Endothelial cell of umbilical vein (primary cell): ENCODE data around the gene CTPS1. TPM values are rescaled to one million over a fixed set of nuclear protein-coding genes. Genes with fewer than 3 reads are reported as not detected.

Source experiments
- BruUV-seq: library from RNA; stranded (reverse); fragments of 400-500 nt; replicated peaks from 2 replicates; lab custom pipeline; 2021; lab: Mats Ljungman, UMichigan
- CTCF ChIA-PET: fragments of 300-600, 350-600 bp; sonication (Branson Sonifier 250); formaldehyde crosslinking; loops from one replicate; lab custom pipeline; 2021; ENCODE audit warnings: antibody characterized with exemption, inconsistent platforms; lab: Charles Lee
- POLR2A ChIA-PET: fragments of 300-600, 350-600 bp; sonication (Branson Sonifier 250); formaldehyde crosslinking; loops from one replicate; lab custom pipeline; 2021; ENCODE audit warnings: antibody characterized with exemption, inconsistent platforms; lab: Charles Lee
- DNase-seq: peaks from one replicate; pipeline ENCODE4 v3.0.0-alpha.2; 2011; ENCODE audit warnings: low read depth, low spot score
- FAIRE-seq: peaks from 2 replicates; lab custom pipeline; 2011; peaks lifted over from hg19 to GRCh38; lab: Jason Lieb, UNC
- H2AFZ ChIP-seq: 2 replicates; pipeline ENCODE4 v1.6.0; 2012; ENCODE audit warnings: low read depth, low read length, control low read depth, inconsistent platforms
- H3K27ac ChIP-seq: 2 replicates; pipeline ENCODE4 v1.5.1; 2011; ENCODE audit warnings: low read depth, mild to moderate bottlenecking, control low read depth, low read length, moderate library complexity; ENCODE audit not compliant: insufficient read depth
- H3K27me3 ChIP-seq, 2 experiments: 2 replicates each; pipeline versions ENCODE4 v1.6.0 to v1.6.1; 2011; ENCODE audit warnings: low read length in 2 of 2, mixed read lengths in 1 of 2; ENCODE audit not compliant: control insufficient read depth in 2 of 2, insufficient read depth in 2 of 2
- H3K36me3 ChIP-seq, 2 experiments: 2 replicates in 1 of 2; 3 replicates in 1 of 2; pipeline ENCODE4 v1.5.1; 2011; ENCODE audit warnings: low read length in 2 of 2, mild to moderate bottlenecking in 1 of 2, moderate library complexity in 1 of 2; ENCODE audit not compliant: control insufficient read depth in 2 of 2, insufficient read depth in 2 of 2; ENCODE audit errors: extremely low read depth in 1 of 2
- H3K4me1 ChIP-seq: 3 replicates; pipeline ENCODE4 v1.5.1; 2011; ENCODE audit warnings: mild to moderate bottlenecking, low read length; ENCODE audit not compliant: control insufficient read depth, insufficient read depth; ENCODE audit errors: extremely low read depth
- H3K4me2 ChIP-seq: 2 replicates; pipeline ENCODE4 v1.6.1; 2011; ENCODE audit warnings: low read length, control low read depth, mixed read lengths; ENCODE audit not compliant: insufficient read depth
- H3K4me3 ChIP-seq, 3 experiments: fragments of 200-600 bp in 1 of 3; sonication (generic), shearing (Covaris generic) in 1 of 3; replicated peaks in 1 of 3; 2 replicates each; pipeline ENCODE4 v1.5.1; 2011 to 2016; ENCODE audit warnings: control low read depth in 3 of 3, low read length in 3 of 3, mild to moderate bottlenecking in 2 of 3, inconsistent platforms in 1 of 3, low read depth in 1 of 3, moderate library complexity in 1 of 3; ENCODE audit not compliant: insufficient read depth in 1 of 3
- H3K79me2 ChIP-seq: 2 replicates; pipeline ENCODE4 v1.6.0; 2012; ENCODE audit warnings: low read length, inconsistent platforms; ENCODE audit not compliant: control insufficient read depth, insufficient read depth
- H3K9ac ChIP-seq: replicated peaks from 2 replicates; pipeline ENCODE3; 2011; ENCODE audit warnings: low read length, control low read depth; ENCODE audit not compliant: insufficient read depth; ENCODE audit errors: extremely low read depth
- H3K9me1 ChIP-seq: replicated peaks from 3 replicates; pipeline ENCODE4 v1.6.0; 2011; ENCODE audit warnings: mild to moderate bottlenecking, low read length; ENCODE audit not compliant: control insufficient read depth, insufficient read depth; ENCODE audit errors: extremely low read depth
- H3K9me3 ChIP-seq: replicated peaks from 2 replicates; pipeline ENCODE4 v1.5.1; 2012; ENCODE audit warnings: low read length, inconsistent platforms; ENCODE audit not compliant: control insufficient read depth, insufficient read depth
- H4K20me1 ChIP-seq: replicated peaks from 2 replicates; pipeline ENCODE3; 2011; ENCODE audit warnings: mild to moderate bottlenecking, low read length; ENCODE audit not compliant: control insufficient read depth, insufficient read depth; ENCODE audit errors: extremely low read depth
- EZH2 ChIP-seq: IDR thresholded peaks from 2 replicates; pipeline ENCODE4 v1.6.1; 2012; ENCODE audit warnings: borderline replicate concordance, low read depth, mild to moderate bottlenecking, moderate library complexity, low read length, inconsistent platforms; ENCODE audit not compliant: severe bottlenecking
- FOS ChIP-seq: IDR thresholded peaks from 2 replicates; pipeline ENCODE4 v1.6.1; 2011; ENCODE audit warnings: mild to moderate bottlenecking, low read length, moderate library complexity, borderline replicate concordance; ENCODE audit not compliant: insufficient read depth
- GATA2 ChIP-seq: IDR thresholded peaks from 2 replicates; pipeline ENCODE4 v1.7.0; 2011; ENCODE audit warnings: low read depth, mild to moderate bottlenecking, moderate library complexity, mixed read lengths, low read length; ENCODE audit not compliant: insufficient read length, insufficient read depth
- JUN ChIP-seq: IDR thresholded peaks from 2 replicates; pipeline ENCODE4 v1.6.1; 2011; ENCODE audit warnings: borderline replicate concordance, low read depth; ENCODE audit not compliant: insufficient read length, insufficient read depth
- MYC ChIP-seq: IDR thresholded peaks from one replicate; pipeline ENCODE4 v1.6.1; 2011; ENCODE audit warnings: mild to moderate bottlenecking, low read depth, low read length
- POLR2A ChIP-seq: IDR thresholded peaks from 2 replicates; pipeline ENCODE4 v1.6.1; 2012; ENCODE audit warnings: low read depth, mild to moderate bottlenecking, control low read depth, low read length
- POLR2AphosphoS5 ChIP-seq: IDR thresholded peaks from 2 replicates; pipeline ENCODE4 v1.6.1; 2012; ENCODE audit warnings: low read depth, mild to moderate bottlenecking, control low read depth, low read length, moderate library complexity; ENCODE audit not compliant: insufficient read depth
- dilution Hi-C: fragments of 300-500 bp; cut with MboI; formaldehyde crosslinking; loops from one replicate; pipeline ENCODE4 v1.15.0; 2019; ENCODE audit warnings: low sequenced_read_pairs; ENCODE audit not compliant: extremely low pct_ligation_motif_present
- intact Hi-C: fragments of 100-400 bp; cut with micrococcal nuclease; formaldehyde crosslinking; loops from one replicate; pipeline ENCODE4 v1.10.0; 2022
- polyA plus RNA-seq, 4 experiments: library from polyadenylated mRNA; depleted of rRNA in 3 of 4; stranded (reverse) in 3 of 4; unstranded in 1 of 4; fragments of >200 nt; gene quantifications; 2 replicates each; pipeline versions ENCODE4 v1.2.1 to v1.2.3, GENCODE V29; 2011 to 2012; ENCODE audit warnings: missing spikeins in 1 of 4
- total RNA-seq: library from RNA; stranded (reverse); gene quantifications from 2 replicates; pipeline ENCODE4 v1.2.3, GENCODE V29; 2021
- TF ChIP-seq, protein P1 (sequence below): IDR thresholded peaks from 2 replicates; pipeline ENCODE4 v1.6.1; 2011; ENCODE audit not compliant: insufficient read depth, insufficient read length
- TF ChIP-seq, protein P2 (sequence below), 2 donors: IDR thresholded peaks; 1 replicate in 1 of 2; 2 replicates in 1 of 2; pipeline ENCODE4 v1.5.1; 2011; ENCODE audit warnings: low read length in 2 of 2, mild to moderate bottlenecking in 2 of 2, moderate library complexity in 2 of 2, control low read depth in 1 of 2, inconsistent platforms in 1 of 2, low read depth in 1 of 2; ENCODE audit not compliant: insufficient read depth in 1 of 2; ENCODE audit errors: extremely low read depth in 1 of 2

The CTPS1 gene
- total and polyA plus RNA-seq, 2 donors (not counting 3 experiments of a cell fraction or from before 2014, with no cell fraction given) = 24.9 to 65.8 TPM

DNA sequence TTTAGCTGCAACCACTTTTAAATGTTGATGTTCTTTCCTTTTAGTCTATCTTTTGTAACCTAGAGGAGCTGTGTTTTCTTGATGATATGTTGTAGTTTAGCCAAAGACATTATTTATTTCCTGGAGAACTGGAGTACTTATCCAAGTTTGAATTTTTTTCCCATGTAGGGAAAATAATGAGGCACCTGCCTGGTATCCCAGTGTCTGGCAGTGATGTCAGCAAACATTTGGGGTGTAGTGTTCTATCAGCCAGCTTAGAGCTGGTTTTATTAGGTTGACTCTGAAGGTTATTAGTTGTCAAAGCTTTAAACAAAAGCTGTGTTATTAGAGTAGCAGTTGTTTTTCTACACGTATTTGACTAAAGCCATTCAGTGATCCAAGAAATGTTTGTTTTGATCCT lies 3.2 kb downstream of the CTPS1 start:
- Histone ChIP-seq H3K36me3 (peaks cover 18 to 23% of the 10 kb centered on the region in 2 experiments), H2AFZ (no peak overlapping the region), H4K20me1 (no peaks in the 10 kb centered on the region), H3K9me1 (no peaks in the 10 kb centered on the region), H3K4me3 (no peak overlapping the region), H3K27ac (no peak overlapping the region), H3K27me3 (no peaks in the 10 kb centered on the region), H3K79me2 (peaks cover 57% of the 10 kb centered on the region), H3K9ac (no peak overlapping the region), H3K9me3 (no peaks in the 10 kb centered on the region), H3K4me1 (peaks cover 26% of the 10 kb centered on the region), H3K4me2 (no peak overlapping the region)
- DNase-seq (no peak), FAIRE-seq (no peak)
- no peak for TF ChIP-seq JUN
- no peak for TF ChIP-seq FOS
- TF ChIP-seq GATA2 = no peak
- TF ChIP-seq, protein P1, sequence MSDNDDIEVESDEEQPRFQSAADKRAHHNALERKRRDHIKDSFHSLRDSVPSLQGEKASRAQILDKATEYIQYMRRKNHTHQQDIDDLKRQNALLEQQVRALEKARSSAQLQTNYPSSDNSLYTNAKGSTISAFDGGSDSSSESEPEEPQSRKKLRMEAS = no peak
- no peak for TF ChIP-seq MYC
- TF ChIP-seq POLR2A = no peak
- TF ChIP-seq POLR2AphosphoS5 = no peak
- dilution Hi-C loops (no loop called here), intact Hi-C loops (no loop called here)
- POLR2A ChIA-PET = no interaction called here
- no TSS peak for BruUV-seq
- CTCF ChIA-PET = interaction anchor here (0.7 to 1.0 kb wide), 2 partner anchors 21 to 136 kb away, joined by 3 to 4 read pairs; no protein-coding TSS in a partner anchor

DNA sequence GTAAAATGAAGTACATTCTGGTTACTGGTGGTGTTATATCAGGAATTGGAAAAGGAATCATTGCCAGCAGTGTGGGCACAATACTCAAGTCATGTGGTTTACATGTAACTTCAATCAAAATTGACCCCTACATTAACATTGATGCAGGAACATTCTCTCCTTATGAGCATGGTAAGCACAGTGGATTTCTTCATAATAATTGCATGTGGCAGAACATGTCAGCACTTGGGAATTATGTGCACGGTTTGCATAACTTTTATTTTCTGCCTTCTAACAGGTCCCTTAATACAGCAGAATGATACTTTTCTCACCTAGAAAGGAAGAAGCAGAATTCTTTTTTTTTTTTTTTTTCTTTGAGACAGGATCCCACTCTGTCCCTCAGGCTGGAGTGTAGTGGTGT lies 3.8 kb downstream of the CTPS1 start:
- ChIA-PET CTCF (interaction anchor here (0.7 kb wide), 1 partner anchor 137 kb away, joined by 3 read pairs; no protein-coding TSS in a partner anchor), POLR2A (no interaction called here)
- DNase-seq (no peak), FAIRE-seq (no peak)
- Histone ChIP-seq H3K79me2 (peaks cover 57% of the 10 kb centered on the region), H3K4me1 (peaks cover 26% of the 10 kb centered on the region), H3K36me3 (peaks cover 18 to 24% of the 10 kb centered on the region in 2 experiments), H3K9ac (no peak overlapping the region), H3K27me3 (no peaks in the 10 kb centered on the region), H3K27ac (no peak overlapping the region), H4K20me1 (no peaks in the 10 kb centered on the region), H3K9me3 (no peaks in the 10 kb centered on the region), H3K4me2 (no peak overlapping the region), H2AFZ (no peak overlapping the region), H3K4me3 (no peak overlapping the region), H3K9me1 (no peaks in the 10 kb centered on the region)
- intact Hi-C loops (no loop called here), dilution Hi-C loops (no loop called here)
- no TSS peak for BruUV-seq
- TF ChIP-seq GATA2 (no peak), MYC (no peak), EZH2 (no peak), POLR2AphosphoS5 (no peak), JUN (no peak), FOS (no peak), POLR2A (no peak)
- TF ChIP-seq, protein P2, sequence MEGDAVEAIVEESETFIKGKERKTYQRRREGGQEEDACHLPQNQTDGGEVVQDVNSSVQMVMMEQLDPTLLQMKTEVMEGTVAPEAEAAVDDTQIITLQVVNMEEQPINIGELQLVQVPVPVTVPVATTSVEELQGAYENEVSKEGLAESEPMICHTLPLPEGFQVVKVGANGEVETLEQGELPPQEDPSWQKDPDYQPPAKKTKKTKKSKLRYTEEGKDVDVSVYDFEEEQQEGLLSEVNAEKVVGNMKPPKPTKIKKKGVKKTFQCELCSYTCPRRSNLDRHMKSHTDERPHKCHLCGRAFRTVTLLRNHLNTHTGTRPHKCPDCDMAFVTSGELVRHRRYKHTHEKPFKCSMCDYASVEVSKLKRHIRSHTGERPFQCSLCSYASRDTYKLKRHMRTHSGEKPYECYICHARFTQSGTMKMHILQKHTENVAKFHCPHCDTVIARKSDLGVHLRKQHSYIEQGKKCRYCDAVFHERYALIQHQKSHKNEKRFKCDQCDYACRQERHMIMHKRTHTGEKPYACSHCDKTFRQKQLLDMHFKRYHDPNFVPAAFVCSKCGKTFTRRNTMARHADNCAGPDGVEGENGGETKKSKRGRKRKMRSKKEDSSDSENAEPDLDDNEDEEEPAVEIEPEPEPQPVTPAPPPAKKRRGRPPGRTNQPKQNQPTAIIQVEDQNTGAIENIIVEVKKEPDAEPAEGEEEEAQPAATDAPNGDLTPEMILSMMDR (IDR thresholded peaks at IDR 0.05; ENCODE audit: extremely low read depth in 1 of 2, insufficient read depth in 1 of 2, low read depth in 1 of 2, low read length in 2 of 2) = no peak
- TF ChIP-seq, protein P1 = no peak
